Activated naive CD4-positive, alpha-beta T cell treated with anti-CD3 and anti-CD28 coated beads for 36 hours (primary cell): Measurements from ENCODE around the gene FABP1. TPM values are rescaled to one million over a fixed set of nuclear protein-coding genes. Genes with fewer than 3 reads are reported as not detected.

Experiments used
- microRNA-seq: library from miRNA; unstranded; fragments of <30 nt; microRNA quantifications from one replicate; pipeline ENCODE4 v1.2.0, GENCODE V29; 2022; ENCODE audit warnings: borderline microRNAs expressed, borderline replicate concordance
- total RNA-seq, 2 experiments: library from RNA; stranded (reverse); gene quantifications; one replicate each; pipeline ENCODE4 v1.2.3, GENCODE V29; 2021

Gene FABP1
- total RNA-seq, 2 experiments from 2014 or later = not detected

Small RNA genes within 50 kb of the gene (microRNA-seq; reads per million reads assigned to microRNA genes)
- gene MIR4780 = not detected

Other genes with a start within 250 kb of the FABP1 start
- gene RNU2-63P, start 111.5 kb downstream of the FABP1 start, total RNA-seq = 10 to 100 TPM; 12.6 to 13.1 TPM
- gene KRCC1, start 72.3 kb downstream of the FABP1 start, total RNA-seq = 1 to 10 TPM; 2.4 to 2.5 TPM
- gene SMYD1, start 60.2 kb downstream of the FABP1 start, total RNA-seq = not detected
- gene THNSL2, start 42.3 kb upstream of the FABP1 start, total RNA-seq = under 1 TPM; 0.10 to 0.21 TPM